HG03442 (cell line): ENCODE results near the gene HOXC11.
A peak's percentile ranks its signal among the peaks of the same experiment; 100 is the strongest.

ENCODE experiments used
- ATAC-seq: cut with Tn5 transposase; IDR thresholded peaks from one replicate; pipeline ENCODE4 v1.9.1; 2021; ENCODE audit warnings: mild to moderate bottlenecking, moderate library complexity; ENCODE audit not compliant: unreplicated experiment

HOXC11 gene

DNA sequence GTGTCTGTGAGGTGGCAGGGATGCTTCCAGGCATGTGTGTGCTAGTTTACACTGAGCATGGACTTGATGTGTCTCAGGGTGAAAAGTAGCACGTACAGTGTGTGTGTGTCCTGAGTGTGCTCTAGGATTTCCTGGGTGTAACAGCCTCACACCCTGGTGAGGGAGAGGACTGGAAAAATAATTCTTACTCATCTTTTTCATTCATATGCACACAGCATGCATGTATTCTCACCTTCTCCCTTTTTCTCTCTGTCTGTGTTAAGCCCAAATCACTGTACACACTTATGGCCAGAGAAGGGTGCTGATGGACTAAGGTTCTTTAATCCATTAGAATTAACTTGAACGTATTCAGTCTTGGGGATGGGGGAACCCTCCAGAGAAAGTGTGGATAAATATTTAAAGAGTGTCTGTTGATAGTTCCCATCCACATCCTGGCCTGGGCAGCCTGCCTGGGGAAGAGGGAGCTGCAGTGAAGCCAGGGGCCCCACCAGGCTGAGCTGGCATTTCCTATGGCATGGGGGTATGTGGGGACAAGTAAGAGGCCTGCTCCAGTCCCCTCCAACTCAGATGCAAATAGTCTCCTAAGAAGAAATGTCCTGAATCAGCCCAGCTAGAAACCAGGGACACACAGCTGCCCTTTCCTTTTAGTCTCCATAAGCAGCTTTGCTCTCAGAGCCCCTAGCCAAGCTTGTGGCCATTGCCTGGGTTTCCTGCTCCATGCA is 34.8 kb downstream of the HOXC11 start:
- no peak for ATAC-seq

- no peak for ATAC-seq
These were observed 35.3 kb downstream of the HOXC11 start for GRCh38 chr12:54008260-54008552.

- ATAC-seq, result no peak
These were observed 36.5 kb downstream of the HOXC11 start for GRCh38 chr12:54009171-54010052.

- no peak for ATAC-seq
These were observed 37.4 kb downstream of the HOXC11 start for GRCh38 chr12:54010053-54010971.

GRCh38 chr12:54010972-54011664 is 38.2 kb downstream of the HOXC11 start:
- no peak for ATAC-seq

- ATAC-seq, result no peak
These were observed 39.0 kb downstream of the HOXC11 start for GRCh38 chr12:54011665-54012532.

GRCh38 chr12:54012631-54013409 is 39.9 kb downstream of the HOXC11 start:
- ATAC-seq, result no peak

DNA sequence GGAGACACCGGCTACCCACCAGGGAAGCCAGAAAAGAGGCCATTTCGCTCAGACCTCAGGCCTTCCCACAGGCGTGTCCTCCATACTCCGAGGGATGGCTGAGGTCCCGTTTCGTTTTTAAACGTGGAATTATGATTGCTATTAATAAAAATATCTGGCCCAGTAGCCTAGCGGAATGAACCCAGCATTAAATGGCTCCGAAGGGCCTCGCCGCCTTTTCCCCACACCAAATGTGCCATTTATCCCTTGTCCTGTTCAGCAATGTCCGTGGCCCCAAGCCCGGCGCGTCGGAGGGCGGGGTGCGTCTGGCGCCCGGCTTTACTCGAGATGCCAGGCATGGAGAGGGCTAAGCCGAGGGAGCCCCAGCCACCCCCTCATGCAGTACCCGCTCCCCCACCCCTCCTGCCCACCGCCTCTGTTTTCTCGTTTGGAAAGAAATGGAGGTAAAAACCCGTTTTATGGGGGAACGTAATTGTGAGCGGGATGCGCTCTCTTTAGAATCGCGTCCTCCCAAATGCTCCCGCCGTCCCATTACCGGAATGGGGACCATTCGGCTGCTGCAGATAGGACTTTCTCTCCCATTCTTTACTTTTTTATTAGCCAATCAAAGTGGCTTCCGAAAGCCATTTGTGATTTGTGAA is 41.6 kb downstream of the HOXC11 start:
- no peak for ATAC-seq

DNA sequence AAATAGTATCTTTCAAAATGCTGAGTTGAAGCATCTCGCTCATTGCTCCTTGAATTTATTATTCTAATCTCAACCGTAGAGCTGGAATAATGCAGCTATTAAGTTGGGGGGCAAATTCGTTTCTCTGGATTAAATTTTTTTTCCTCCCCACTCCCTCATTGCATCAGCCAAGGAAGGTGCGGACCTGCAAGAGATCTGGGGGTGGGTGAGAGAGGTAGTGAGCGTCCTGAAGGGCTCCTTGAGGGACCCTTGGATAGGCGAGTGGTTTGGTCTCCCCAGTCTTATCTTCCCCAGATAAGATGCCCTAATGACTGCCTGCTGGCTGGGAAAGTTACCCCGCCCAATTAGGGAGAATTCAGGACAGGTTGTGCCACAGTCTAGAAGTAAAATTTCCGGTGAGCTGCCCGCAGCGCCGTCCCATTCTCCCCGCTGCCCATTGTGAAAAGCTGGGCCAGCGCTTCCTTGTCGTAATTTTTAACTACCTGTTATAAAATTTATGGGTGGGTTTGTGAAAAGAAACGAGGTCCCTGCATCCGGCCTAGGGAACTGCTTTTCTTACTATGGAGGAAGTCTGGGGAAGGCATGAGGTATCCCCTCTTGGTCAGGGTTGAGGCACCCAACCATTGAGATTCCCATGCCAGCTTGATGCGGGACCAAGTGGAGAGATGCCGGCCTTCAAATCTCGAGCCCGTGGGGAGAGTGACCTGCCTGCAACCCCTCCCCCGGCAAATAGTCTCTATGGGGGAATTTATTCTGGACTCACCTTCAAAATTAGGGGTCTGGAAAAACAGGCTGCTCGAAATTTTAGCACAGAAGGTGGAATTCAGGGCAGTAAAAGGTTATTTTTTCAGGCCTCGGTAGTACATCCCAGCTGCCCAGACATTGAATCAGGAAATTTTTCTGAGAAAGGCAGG is 42.3 kb downstream of the HOXC11 start:
- ATAC-seq, result no peak

DNA sequence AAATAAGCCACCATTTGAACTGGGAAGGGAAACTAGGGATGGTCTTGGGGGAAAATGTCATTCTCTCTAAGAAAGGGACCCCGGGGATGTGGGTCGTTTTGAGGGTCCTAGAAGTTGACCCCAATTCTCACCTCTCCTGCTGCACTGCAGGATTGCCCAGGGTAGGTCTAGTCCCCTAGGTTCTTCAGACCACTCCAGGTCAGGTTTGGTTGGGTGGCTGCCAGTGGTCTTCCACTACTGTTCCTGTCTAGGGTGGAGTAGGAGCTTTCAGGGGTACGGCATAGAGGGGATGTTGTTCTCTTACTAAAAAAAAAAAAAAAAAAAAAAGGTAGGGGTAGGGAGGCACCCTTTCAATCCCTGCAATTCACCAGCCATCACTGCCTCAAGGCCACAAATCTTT is 43.1 kb downstream of the HOXC11 start:
- no peak for ATAC-seq

DNA sequence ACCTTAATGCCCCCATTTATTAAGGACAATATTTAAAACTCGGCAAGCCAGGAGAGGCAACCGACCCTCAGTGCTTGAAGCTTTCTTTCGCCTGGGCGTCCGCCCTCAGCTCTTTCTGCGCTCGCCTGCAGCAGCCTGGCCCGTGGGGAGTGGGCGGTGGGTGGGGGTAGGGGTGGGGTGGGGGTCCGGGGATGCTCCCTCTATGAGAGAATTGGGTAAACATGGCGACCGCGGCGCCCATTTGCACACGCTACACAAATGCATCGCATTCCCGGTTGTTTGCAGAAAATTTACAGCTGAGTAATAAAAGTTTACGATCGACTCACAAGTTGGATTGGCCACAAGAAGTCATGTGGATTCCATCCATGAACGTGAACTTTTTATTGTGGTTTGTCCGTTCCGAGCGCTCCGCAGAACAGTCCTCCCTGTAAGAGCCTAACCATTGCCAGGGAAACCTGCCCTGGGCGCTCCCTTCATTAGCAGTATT is 43.6 kb downstream of the HOXC11 start:
- ATAC-seq, result no peak

GRCh38 chr12:54017027-54017788 is 44.3 kb downstream of the HOXC11 start:
- peak; percentile 12 for ATAC-seq

- ATAC-seq, result peak; percentile 80
These were observed 45.0 kb downstream of the HOXC11 start for GRCh38 chr12:54017878-54018467.

- ATAC-seq, result no peak
These were observed 45.6 kb downstream of the HOXC11 start for GRCh38 chr12:54018468-54018984.

GRCh38 chr12:54019091-54019811 is 46.3 kb downstream of the HOXC11 start:
- ATAC-seq, result no peak
